ENCODE data around the gene CADM2.

CADM2 gene

DNA sequence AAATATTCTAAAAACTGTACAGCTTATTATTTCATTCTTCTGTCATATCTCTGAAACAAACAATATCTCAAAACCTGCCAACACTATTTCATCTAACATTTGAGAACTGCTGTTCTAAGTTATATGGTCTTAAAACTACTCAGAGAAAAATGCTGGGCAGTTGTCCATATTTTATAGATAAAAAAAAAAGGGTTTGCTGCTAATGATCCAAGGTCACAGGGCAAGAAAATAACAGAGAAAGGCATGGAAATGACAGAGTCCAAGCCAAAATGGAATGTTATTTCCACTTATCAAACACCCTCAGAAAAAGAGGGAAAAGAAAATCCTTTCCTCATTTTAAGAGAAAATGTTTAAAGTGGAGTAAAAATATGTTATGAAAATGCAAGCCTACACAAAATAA, 313.1 kb downstream of the CADM2 start:
- TF ChIP-seq ZNF169 (tag by site-specific recombination; IDR thresholded peaks at IDR 0.05) (no peak), GLI4 (tag by site-specific recombination; IDR thresholded peaks at IDR 0.05) (no peak), ELK4 (IDR thresholded peaks at IDR 0.05; ENCODE audit: borderline replicate concordance, low read depth, low read length) (no peak), ZNF214 (tag by site-specific recombination; IDR thresholded peaks at IDR 0.05; ENCODE audit: borderline replicate concordance) (no peak), ZNF174 (tag by site-specific recombination; IDR thresholded peaks at IDR 0.05) (no peak), ZBTB48 (tag by site-specific recombination; IDR thresholded peaks at IDR 0.05) (no peak), ZNF747 (tag by site-specific recombination; IDR thresholded peaks at IDR 0.05) (no peak), ZNF114 (tag by site-specific recombination; IDR thresholded peaks at IDR 0.05) (no peak), ZSCAN30 (tag by site-specific recombination; IDR thresholded peaks at IDR 0.05) (no peak), ZNF37A (tag by site-specific recombination; IDR thresholded peaks at IDR 0.05) (no peak), ZNF292 (tag by site-specific recombination; IDR thresholded peaks at IDR 0.05; ENCODE audit: borderline replicate concordance, low read depth) (no peak), ZNF354C (tag by site-specific recombination; IDR thresholded peaks at IDR 0.05; ENCODE audit: borderline replicate concordance, low read depth) (no peak), ZNF639 (tag by site-specific recombination; IDR thresholded peaks at IDR 0.05) (no peak), SCRT2 (tag by site-specific recombination; IDR thresholded peaks at IDR 0.05) (no peak), ZNF670 (tag by site-specific recombination; IDR thresholded peaks at IDR 0.05; ENCODE audit: low read depth) (no peak), ZNF302 (tag by site-specific recombination; IDR thresholded peaks at IDR 0.05; ENCODE audit: low read depth) (no peak)
- TF ChIP-seq, protein P1, sequence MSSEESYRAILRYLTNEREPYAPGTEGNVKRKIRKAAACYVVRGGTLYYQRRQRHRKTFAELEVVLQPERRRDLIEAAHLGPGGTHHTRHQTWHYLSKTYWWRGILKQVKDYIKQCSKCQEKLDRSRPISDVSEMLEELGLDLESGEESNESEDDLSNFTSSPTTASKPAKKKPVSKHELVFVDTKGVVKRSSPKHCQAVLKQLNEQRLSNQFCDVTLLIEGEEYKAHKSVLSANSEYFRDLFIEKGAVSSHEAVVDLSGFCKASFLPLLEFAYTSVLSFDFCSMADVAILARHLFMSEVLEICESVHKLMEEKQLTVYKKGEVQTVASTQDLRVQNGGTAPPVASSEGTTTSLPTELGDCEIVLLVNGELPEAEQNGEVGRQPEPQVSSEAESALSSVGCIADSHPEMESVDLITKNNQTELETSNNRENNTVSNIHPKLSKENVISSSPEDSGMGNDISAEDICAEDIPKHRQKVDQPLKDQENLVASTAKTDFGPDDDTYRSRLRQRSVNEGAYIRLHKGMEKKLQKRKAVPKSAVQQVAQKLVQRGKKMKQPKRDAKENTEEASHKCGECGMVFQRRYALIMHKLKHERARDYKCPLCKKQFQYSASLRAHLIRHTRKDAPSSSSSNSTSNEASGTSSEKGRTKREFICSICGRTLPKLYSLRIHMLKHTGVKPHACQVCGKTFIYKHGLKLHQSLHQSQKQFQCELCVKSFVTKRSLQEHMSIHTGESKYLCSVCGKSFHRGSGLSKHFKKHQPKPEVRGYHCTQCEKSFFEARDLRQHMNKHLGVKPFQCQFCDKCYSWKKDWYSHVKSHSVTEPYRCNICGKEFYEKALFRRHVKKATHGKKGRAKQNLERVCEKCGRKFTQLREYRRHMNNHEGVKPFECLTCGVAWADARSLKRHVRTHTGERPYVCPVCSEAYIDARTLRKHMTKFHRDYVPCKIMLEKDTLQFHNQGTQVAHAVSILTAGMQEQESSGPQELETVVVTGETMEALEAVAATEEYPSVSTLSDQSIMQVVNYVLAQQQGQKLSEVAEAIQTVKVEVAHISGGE (tag by site-specific recombination; conservative IDR thresholded peaks at IDR 0.05; ENCODE audit: low read depth) = no peak
- TF ChIP-seq, protein P2, sequence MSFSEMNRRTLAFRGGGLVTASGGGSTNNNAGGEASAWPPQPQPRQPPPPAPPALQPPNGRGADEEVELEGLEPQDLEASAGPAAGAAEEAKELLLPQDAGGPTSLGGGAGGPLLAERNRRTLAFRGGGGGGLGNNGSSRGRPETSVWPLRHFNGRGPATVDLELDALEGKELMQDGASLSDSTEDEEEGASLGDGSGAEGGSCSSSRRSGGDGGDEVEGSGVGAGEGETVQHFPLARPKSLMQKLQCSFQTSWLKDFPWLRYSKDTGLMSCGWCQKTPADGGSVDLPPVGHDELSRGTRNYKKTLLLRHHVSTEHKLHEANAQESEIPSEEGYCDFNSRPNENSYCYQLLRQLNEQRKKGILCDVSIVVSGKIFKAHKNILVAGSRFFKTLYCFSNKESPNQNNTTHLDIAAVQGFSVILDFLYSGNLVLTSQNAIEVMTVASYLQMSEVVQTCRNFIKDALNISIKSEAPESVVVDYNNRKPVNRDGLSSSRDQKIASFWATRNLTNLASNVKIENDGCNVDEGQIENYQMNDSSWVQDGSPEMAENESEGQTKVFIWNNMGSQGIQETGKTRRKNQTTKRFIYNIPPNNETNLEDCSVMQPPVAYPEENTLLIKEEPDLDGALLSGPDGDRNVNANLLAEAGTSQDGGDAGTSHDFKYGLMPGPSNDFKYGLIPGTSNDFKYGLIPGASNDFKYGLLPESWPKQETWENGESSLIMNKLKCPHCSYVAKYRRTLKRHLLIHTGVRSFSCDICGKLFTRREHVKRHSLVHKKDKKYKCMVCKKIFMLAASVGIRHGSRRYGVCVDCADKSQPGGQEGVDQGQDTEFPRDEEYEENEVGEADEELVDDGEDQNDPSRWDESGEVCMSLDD (tag by site-specific recombination; IDR thresholded peaks at IDR 0.05) = no peak
- H3K27ac ChIP-seq (ENCODE audit: extremely low read depth, low read depth, low read length) = no peak overlapping the region
- no peaks in the 10 kb centered on the region for H3K4me1 ChIP-seq (ENCODE audit: control insufficient read depth, insufficient read depth, low read length)
- ChIA-PET CTCF (no interaction called here), POLR2A (no interaction called here)
- H3K9me3 ChIP-seq (ENCODE audit: control insufficient read depth, insufficient read depth, low read depth, low read length) = no peaks in the 10 kb centered on the region
- H3K36me3 ChIP-seq (ENCODE audit: control insufficient read depth in 2 of 2, insufficient read depth in 1 of 2, low read length in 2 of 2) = no peaks in the 10 kb centered on the region
- no peak overlapping the region for H3K4me3 ChIP-seq (ENCODE audit: low read depth, low read length)

- no peak overlapping the region for H3K4me3 ChIP-seq (ENCODE audit: low read depth, low read length)
- ChIA-PET POLR2A (no interaction called here), CTCF (no interaction called here)
- no peaks in the 10 kb centered on the region for H3K9me3 ChIP-seq (ENCODE audit: control insufficient read depth, insufficient read depth, low read depth, low read length)
- no peaks in the 10 kb centered on the region for H3K36me3 ChIP-seq (ENCODE audit: control insufficient read depth in 2 of 2, insufficient read depth in 1 of 2, low read length in 2 of 2)
- H3K4me1 ChIP-seq (ENCODE audit: control insufficient read depth, insufficient read depth, low read length) = no peaks in the 10 kb centered on the region
- H3K27ac ChIP-seq (ENCODE audit: extremely low read depth, low read depth, low read length) = no peak overlapping the region
- no peak for TF ChIP-seq ZNF169 (tag by site-specific recombination; IDR thresholded peaks at IDR 0.05)
- TF ChIP-seq, protein P3, sequence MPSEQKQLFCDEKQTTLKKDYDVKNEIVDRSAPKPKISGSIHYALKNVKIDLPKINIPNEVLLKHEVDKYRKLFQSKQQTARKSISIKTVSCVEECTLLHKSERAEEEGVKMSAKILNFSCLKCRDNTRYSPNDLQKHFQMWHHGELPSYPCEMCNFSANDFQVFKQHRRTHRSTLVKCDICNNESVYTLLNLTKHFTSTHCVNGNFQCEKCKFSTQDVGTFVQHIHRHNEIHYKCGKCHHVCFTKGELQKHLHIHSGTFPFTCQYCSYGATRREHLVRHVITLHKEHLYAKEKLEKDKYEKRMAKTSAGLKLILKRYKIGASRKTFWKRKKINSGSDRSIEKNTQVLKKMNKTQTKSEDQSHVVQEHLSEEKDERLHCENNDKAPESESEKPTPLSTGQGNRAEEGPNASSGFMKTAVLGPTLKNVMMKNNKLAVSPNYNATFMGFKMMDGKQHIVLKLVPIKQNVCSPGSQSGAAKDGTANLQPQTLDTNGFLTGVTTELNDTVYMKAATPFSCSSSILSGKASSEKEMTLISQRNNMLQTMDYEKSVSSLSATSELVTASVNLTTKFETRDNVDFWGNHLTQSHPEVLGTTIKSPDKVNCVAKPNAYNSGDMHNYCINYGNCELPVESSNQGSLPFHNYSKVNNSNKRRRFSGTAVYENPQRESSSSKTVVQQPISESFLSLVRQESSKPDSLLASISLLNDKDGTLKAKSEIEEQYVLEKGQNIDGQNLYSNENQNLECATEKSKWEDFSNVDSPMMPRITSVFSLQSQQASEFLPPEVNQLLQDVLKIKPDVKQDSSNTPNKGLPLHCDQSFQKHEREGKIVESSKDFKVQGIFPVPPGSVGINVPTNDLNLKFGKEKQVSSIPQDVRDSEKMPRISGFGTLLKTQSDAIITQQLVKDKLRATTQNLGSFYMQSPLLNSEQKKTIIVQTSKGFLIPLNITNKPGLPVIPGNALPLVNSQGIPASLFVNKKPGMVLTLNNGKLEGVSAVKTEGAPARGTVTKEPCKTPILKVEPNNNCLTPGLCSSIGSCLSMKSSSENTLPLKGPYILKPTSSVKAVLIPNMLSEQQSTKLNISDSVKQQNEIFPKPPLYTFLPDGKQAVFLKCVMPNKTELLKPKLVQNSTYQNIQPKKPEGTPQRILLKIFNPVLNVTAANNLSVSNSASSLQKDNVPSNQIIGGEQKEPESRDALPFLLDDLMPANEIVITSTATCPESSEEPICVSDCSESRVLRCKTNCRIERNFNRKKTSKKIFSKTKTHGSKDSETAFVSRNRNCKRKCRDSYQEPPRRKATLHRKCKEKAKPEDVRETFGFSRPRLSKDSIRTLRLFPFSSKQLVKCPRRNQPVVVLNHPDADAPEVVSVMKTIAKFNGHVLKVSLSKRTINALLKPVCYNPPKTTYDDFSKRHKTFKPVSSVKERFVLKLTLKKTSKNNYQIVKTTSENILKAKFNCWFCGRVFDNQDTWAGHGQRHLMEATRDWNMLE (tag by site-specific recombination; conservative IDR thresholded peaks at IDR 0.05; ENCODE audit: low read depth) = no peak
- TF ChIP-seq GLIS1 (tag by site-specific recombination; IDR thresholded peaks at IDR 0.05) = no peak
- no peak for TF ChIP-seq EGR2 (tag by site-specific recombination; IDR thresholded peaks at IDR 0.05; ENCODE audit: low read depth)
- TF ChIP-seq ZNF571 (tag by site-specific recombination; IDR thresholded peaks at IDR 0.05) = no peak
- no peak for TF ChIP-seq ZXDB (tag by site-specific recombination; IDR thresholded peaks at IDR 0.05)
These were observed 329.5 kb downstream of the CADM2 start for GRCh38 chr3:85288257-85288656.
